RWPE1 (cell line): Measurements from ENCODE around the gene SLC1A2.

Experiments
- CTCF ChIA-PET: fragments of 350-600 bp; sonication (Branson Sonifier 250); formaldehyde crosslinking; extraction: SDS; loops from one replicate; lab custom pipeline; 2021; lab: Yijun Ruan, JAX
- POLR2A ChIA-PET: fragments of 400-600 bp; formaldehyde crosslinking; extraction: SDS; loops from one replicate; lab custom pipeline; 2020; ENCODE audit warnings: antibody characterized with exemption; ENCODE audit not compliant: low non-redundant PET; lab: Yijun Ruan, JAX
- DNase-seq: peaks from one replicate; pipeline ENCODE4 v3.0.0; 2012; ENCODE audit warnings: low spot score
- H3K27ac ChIP-seq: fragments of 450-650 bp; 2 replicates; pipeline ENCODE4 v1.5.1; 2017
- CTCF ChIP-seq: fragments of 450-650 bp; conservative IDR thresholded peaks from 2 replicates; pipeline ENCODE4 v1.5.1; 2017; ENCODE audit warnings: low read depth, mild to moderate bottlenecking

The SLC1A2 gene

GRCh38 chr11:35245786-35246185 lies 173.6 kb downstream of the SLC1A2 start:
- DNase-seq, result no peak
- H3K27ac ChIP-seq, result no peak overlapping the region
- TF ChIP-seq CTCF, result no peak
- ChIA-PET CTCF (interaction anchor here (0.6 to 1.0 kb wide), 4 partner anchors 8 to 319 kb away, joined by 3 to 4 read pairs (median 3); no protein-coding TSS in a partner anchor), POLR2A (no interaction called here)

- TF ChIP-seq CTCF, result no peak
- no peak for DNase-seq
- CTCF ChIA-PET, result no interaction called here
- H3K27ac ChIP-seq, result no peak overlapping the region
- POLR2A ChIA-PET, result no interaction called here
Measured at GRCh38 chr11:35245056-35245455, 174.3 kb downstream of the SLC1A2 start.

- DNase-seq, result no peak
- no peak for TF ChIP-seq CTCF
- H3K27ac ChIP-seq, result no peak overlapping the region
- CTCF ChIA-PET, result no interaction called here
- POLR2A ChIA-PET, result no interaction called here
Measured at GRCh38 chr11:35243774-35244173, 175.6 kb downstream of the SLC1A2 start.

- CTCF ChIA-PET, result no interaction called here
- POLR2A ChIA-PET, result no interaction called here
Measured at GRCh38 chr11:35242412-35243242, 176.7 kb downstream of the SLC1A2 start.

GRCh38 chr11:35241531-35241930 lies 177.8 kb downstream of the SLC1A2 start:
- no peak for TF ChIP-seq CTCF
- no peak for DNase-seq
- no peak overlapping the region for H3K27ac ChIP-seq
- POLR2A ChIA-PET, result no interaction called here
- CTCF ChIA-PET, result no interaction called here

More at GRCh38 chr11:35242412-35243242, 176.7 kb downstream of the SLC1A2 start:
- DNase-seq, result no peak
- no peak overlapping the region for H3K27ac ChIP-seq
- TF ChIP-seq CTCF, result no peak

- ChIA-PET CTCF (interaction anchor here (0.6 to 0.7 kb wide), 2 partner anchors 1067 to 1222 kb away, joined by 3 read pairs; no protein-coding TSS in a partner anchor), POLR2A (no interaction called here)
- no peak for TF ChIP-seq CTCF
- H3K27ac ChIP-seq, result no peak overlapping the region
- DNase-seq, result no peak
Measured at GRCh38 chr11:35241083-35241482, 178.3 kb downstream of the SLC1A2 start.
